Neural cell (in vitro differentiated cells): ENCODE results near the gene SMAD4. TPM values are rescaled to one million over a fixed set of nuclear protein-coding genes. Genes with fewer than 3 reads are reported as not detected.

Experiments used
- H2AFZ ChIP-seq: fragments of 200-600, 300-800 bp; sonication (generic), shearing (Covaris generic); 2 replicates; pipeline ENCODE4 v1.6.0; 2014; ENCODE audit warnings: low read depth, mild to moderate bottlenecking, antibody characterized with exemption, low read length, moderate library complexity
- H3F3A ChIP-seq: fragments of 200-600 bp; shearing (Covaris generic); 2 replicates; pipeline ENCODE4 v1.6.1; 2016; ENCODE audit warnings: mild to moderate bottlenecking, moderate library complexity, mixed read lengths, antibody characterized with exemption, low read length; ENCODE audit not compliant: insufficient read depth, poor library complexity, severe bottlenecking
- H3K27ac ChIP-seq: fragments of 200-600, 300-800 bp; sonication (generic), shearing (Covaris generic); 2 replicates; pipeline ENCODE4 v1.5.1; 2014; ENCODE audit warnings: mild to moderate bottlenecking, low read length, moderate library complexity
- H3K27me3 ChIP-seq: fragments of 300-800, 200-600 bp; sonication (generic), shearing (Covaris generic); 2 replicates; pipeline ENCODE4 v1.6.0; 2014; ENCODE audit warnings: mild to moderate bottlenecking, low read depth, low read length, moderate library complexity; ENCODE audit not compliant: insufficient read depth
- H3K36me3 ChIP-seq: fragments of 300-800, 200-600 bp; sonication (generic), shearing (Covaris generic); 2 replicates; pipeline ENCODE4 v1.5.1; 2014; ENCODE audit warnings: mild to moderate bottlenecking, antibody characterized with exemption, low read length, moderate library complexity; ENCODE audit not compliant: insufficient read depth
- H3K4me2 ChIP-seq: fragments of 300-800, 200-600 bp; sonication (generic), shearing (Covaris generic); 2 replicates; pipeline ENCODE4 v1.6.0; 2014; ENCODE audit warnings: mild to moderate bottlenecking, low read length
- H3K4me3 ChIP-seq: fragments of 300-800, 200-600 bp; sonication (generic), shearing (Covaris generic); 2 replicates; pipeline ENCODE4 v1.5.1; 2014; ENCODE audit warnings: mild to moderate bottlenecking, low read length, moderate library complexity
- H3K79me2 ChIP-seq: fragments of 200-600 bp; shearing (Covaris generic); replicated peaks from 2 replicates; pipeline ENCODE4 v1.6.0; 2014; ENCODE audit warnings: mild to moderate bottlenecking, low read length, moderate library complexity; ENCODE audit not compliant: insufficient read depth
- H3K9ac ChIP-seq: fragments of 300-800, 200-600 bp; sonication (generic), shearing (Covaris generic); 2 replicates; pipeline ENCODE4 v1.6.1; 2016; ENCODE audit warnings: mild to moderate bottlenecking, low read length, mixed read lengths
- H3K9me2 ChIP-seq: fragments of 200-600 bp; shearing (Covaris generic); 2 replicates; pipeline ENCODE4 v1.6.1; 2016; ENCODE audit warnings: mild to moderate bottlenecking, low read length, mixed read lengths; ENCODE audit not compliant: insufficient read depth
- H3K9me3 ChIP-seq: fragments of 200-600, 300-800 bp; sonication (generic), shearing (Covaris generic); 2 replicates; pipeline ENCODE4 v1.6.1; 2016; ENCODE audit warnings: mild to moderate bottlenecking, mixed run types, low read length, moderate library complexity, mixed read lengths
- H4K20me1 ChIP-seq: fragments of 200-600 bp; shearing (Covaris generic); 2 replicates; pipeline ENCODE4 v1.6.1; 2016; ENCODE audit warnings: mild to moderate bottlenecking, mixed run types; ENCODE audit not compliant: insufficient read depth
- EP300 ChIP-seq: fragments of 450-650 bp; conservative IDR thresholded peaks from 2 replicates; pipeline ENCODE4 v1.6.1; 2014; ENCODE audit warnings: antibody characterized with exemption, mild to moderate bottlenecking, moderate library complexity; ENCODE audit not compliant: poor library complexity, severe bottlenecking
- EZH2 ChIP-seq: fragments of 200-600, 300-800 bp; shearing (Covaris generic), sonication (generic); IDR thresholded peaks from 2 replicates; pipeline ENCODE4 v1.6.1; 2014; ENCODE audit warnings: antibody characterized with exemption, low read length, borderline replicate concordance, mild to moderate bottlenecking; ENCODE audit not compliant: insufficient read depth, poor library complexity, severe bottlenecking
- MXI1 ChIP-seq: fragments of 450-650 bp; conservative IDR thresholded peaks from 2 replicates; pipeline ENCODE4 v1.6.1; 2014; ENCODE audit warnings: antibody characterized with exemption, mild to moderate bottlenecking; ENCODE audit not compliant: poor library complexity, severe bottlenecking
- POLR2AphosphoS5 ChIP-seq: IDR thresholded peaks from 2 replicates; pipeline ENCODE4 v1.6.1; 2012
- RAD21 ChIP-seq: fragments of 450-650 bp; conservative IDR thresholded peaks from 2 replicates; pipeline ENCODE4 v1.6.1; 2014; ENCODE audit warnings: antibody characterized with exemption, mild to moderate bottlenecking, moderate library complexity
- SMC3 ChIP-seq: fragments of 450-650 bp; conservative IDR thresholded peaks from 2 replicates; pipeline ENCODE4 v1.6.1; 2014; ENCODE audit warnings: antibody characterized with exemption, mild to moderate bottlenecking, moderate library complexity; ENCODE audit not compliant: poor library complexity
- TAF1 ChIP-seq: IDR thresholded peaks from 2 replicates; pipeline ENCODE4 v1.6.1; 2012; ENCODE audit warnings: low read depth
- polyA minus RNA-seq: library from RNA; depleted of rRNA, polyadenylated mRNA; stranded (reverse); fragments of >200 nt; gene quantifications from 2 replicates; pipeline ENCODE4 v1.2.3, GENCODE V29; 2014
- polyA plus RNA-seq: library from polyadenylated mRNA; depleted of rRNA; stranded (reverse); fragments of >200 nt; gene quantifications from 2 replicates; pipeline ENCODE4 v1.2.3, GENCODE V29; 2014
- TF ChIP-seq, protein P1 (sequence below): fragments of 450-650 bp; IDR thresholded peaks from 2 replicates; pipeline ENCODE4 v1.5.1; 2014; ENCODE audit warnings: antibody characterized with exemption, mild to moderate bottlenecking, moderate library complexity; ENCODE audit not compliant: poor library complexity, severe bottlenecking
- TF ChIP-seq, protein P2 (sequence below): IDR thresholded peaks from 2 replicates; pipeline ENCODE4 v1.6.1; 2012; ENCODE audit warnings: borderline replicate concordance

The SMAD4 gene
- polyA plus RNA-seq (40.2 and 49.8 TPM in 2 replicates), polyA minus RNA-seq (99.8 and 130 TPM in 2 replicates)

DNA sequence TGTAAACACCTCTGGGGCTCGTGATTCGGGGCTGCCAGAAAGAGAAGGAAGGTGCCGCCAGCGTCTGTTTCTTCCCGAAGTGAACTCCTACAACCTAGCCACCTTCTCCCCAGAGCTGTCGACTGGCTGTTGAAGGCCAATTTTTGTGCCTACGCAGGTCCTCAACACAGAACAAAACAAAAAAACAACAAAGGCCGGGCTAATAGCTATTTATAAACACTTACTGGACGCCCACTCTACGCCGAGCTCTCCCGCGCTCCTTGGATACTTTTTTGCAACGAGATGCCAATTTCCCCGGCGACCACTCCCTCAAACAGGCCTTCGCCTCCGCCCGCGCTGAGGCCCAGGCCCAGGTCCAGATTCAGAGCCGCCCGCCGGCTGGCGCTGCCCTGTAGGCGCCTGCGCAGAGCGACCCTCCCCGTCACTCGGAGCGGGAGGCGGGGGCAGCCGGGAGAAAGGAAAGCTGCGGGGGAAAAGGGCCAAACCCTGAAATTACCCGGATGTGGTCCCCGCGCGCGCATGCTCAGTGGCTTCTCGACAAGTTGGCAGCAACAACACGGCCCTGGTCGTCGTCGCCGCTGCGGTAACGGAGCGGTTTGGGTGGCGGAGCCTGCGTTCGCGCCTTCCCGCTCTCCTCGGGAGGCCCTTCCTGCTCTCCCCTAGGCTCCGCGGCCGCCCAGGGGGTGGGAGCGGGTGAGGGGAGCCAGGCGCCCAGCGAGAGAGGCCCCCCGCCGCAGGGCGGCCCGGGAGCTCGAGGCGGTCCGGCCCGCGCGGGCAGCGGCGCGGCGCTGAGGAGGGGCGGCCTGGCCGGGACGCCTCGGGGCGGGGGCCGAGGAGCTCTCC, at the start of gene SMAD4:
SMAD4 (plus strand) TSS at position 520 of the 843 bp plus-strand sequence. CDS start 16,834 bp downstream, outside the sequence.
- H3K4me3 ChIP-seq = peak within 1 kb of the TSS; percentile 88
- no peaks in the 10 kb centered on the region for H3K9me3 ChIP-seq
- TF ChIP-seq EP300 (peak; percentile 43), MXI1 (peak; percentile 32), SMC3 (peak; percentile 26), TAF1 (peak; percentile 52), POLR2AphosphoS5 (peak; percentile 98), EZH2 (no peak), RAD21 (no peak)
- TF ChIP-seq, protein P1, sequence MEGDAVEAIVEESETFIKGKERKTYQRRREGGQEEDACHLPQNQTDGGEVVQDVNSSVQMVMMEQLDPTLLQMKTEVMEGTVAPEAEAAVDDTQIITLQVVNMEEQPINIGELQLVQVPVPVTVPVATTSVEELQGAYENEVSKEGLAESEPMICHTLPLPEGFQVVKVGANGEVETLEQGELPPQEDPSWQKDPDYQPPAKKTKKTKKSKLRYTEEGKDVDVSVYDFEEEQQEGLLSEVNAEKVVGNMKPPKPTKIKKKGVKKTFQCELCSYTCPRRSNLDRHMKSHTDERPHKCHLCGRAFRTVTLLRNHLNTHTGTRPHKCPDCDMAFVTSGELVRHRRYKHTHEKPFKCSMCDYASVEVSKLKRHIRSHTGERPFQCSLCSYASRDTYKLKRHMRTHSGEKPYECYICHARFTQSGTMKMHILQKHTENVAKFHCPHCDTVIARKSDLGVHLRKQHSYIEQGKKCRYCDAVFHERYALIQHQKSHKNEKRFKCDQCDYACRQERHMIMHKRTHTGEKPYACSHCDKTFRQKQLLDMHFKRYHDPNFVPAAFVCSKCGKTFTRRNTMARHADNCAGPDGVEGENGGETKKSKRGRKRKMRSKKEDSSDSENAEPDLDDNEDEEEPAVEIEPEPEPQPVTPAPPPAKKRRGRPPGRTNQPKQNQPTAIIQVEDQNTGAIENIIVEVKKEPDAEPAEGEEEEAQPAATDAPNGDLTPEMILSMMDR = peak; percentile 14
- TF ChIP-seq, protein P2, sequence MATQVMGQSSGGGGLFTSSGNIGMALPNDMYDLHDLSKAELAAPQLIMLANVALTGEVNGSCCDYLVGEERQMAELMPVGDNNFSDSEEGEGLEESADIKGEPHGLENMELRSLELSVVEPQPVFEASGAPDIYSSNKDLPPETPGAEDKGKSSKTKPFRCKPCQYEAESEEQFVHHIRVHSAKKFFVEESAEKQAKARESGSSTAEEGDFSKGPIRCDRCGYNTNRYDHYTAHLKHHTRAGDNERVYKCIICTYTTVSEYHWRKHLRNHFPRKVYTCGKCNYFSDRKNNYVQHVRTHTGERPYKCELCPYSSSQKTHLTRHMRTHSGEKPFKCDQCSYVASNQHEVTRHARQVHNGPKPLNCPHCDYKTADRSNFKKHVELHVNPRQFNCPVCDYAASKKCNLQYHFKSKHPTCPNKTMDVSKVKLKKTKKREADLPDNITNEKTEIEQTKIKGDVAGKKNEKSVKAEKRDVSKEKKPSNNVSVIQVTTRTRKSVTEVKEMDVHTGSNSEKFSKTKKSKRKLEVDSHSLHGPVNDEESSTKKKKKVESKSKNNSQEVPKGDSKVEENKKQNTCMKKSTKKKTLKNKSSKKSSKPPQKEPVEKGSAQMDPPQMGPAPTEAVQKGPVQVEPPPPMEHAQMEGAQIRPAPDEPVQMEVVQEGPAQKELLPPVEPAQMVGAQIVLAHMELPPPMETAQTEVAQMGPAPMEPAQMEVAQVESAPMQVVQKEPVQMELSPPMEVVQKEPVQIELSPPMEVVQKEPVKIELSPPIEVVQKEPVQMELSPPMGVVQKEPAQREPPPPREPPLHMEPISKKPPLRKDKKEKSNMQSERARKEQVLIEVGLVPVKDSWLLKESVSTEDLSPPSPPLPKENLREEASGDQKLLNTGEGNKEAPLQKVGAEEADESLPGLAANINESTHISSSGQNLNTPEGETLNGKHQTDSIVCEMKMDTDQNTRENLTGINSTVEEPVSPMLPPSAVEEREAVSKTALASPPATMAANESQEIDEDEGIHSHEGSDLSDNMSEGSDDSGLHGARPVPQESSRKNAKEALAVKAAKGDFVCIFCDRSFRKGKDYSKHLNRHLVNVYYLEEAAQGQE = peak; percentile 59
- peak within 1 kb of the TSS; percentile 89 for H3K27ac ChIP-seq
- H3K27me3 ChIP-seq = no peaks in the 10 kb centered on the region
- no peaks in the 10 kb centered on the region for H3K9me2 ChIP-seq
- peak within 1 kb of the TSS; percentile 90 for H3K4me2 ChIP-seq
- H3K36me3 ChIP-seq = peaks cover 19% of the 10 kb centered on the region
- peak within 1 kb of the TSS; percentile 86 for H3K9ac ChIP-seq
- peaks cover 12% of the 10 kb centered on the region for H4K20me1 ChIP-seq
- H2AFZ ChIP-seq = peak within 1 kb of the TSS; percentile 90
- H3K79me2 ChIP-seq = peaks cover 54% of the 10 kb centered on the region
- no peaks in the 10 kb centered on the region for H3F3A ChIP-seq

DNA sequence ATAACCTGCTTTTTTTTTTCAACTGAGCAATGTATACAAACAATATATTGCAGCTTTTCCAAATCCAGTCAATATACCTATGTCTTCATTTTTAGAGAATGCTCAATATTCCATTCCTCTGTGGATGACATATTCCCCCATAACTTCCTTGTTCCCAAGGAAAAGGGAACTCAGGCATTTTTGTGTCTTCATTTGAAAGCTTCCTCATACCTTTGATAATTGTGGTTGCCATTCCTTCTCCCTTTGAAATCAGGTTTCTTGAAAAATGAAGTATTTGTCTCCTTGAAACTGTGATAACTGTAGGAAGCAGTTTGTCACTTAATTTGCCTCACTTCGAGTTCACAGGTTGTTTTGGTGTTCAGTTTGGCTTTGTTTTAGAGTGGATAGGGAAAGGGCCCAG, 48.6 kb upstream of the SMAD4 start:
- no peak overlapping the region for H3K27ac ChIP-seq
- no peaks in the 10 kb centered on the region for H3F3A ChIP-seq
- peaks cover 6% of the 10 kb centered on the region for H3K79me2 ChIP-seq
- H4K20me1 ChIP-seq = no peaks in the 10 kb centered on the region
- no peak overlapping the region for H3K4me3 ChIP-seq
- H3K9me3 ChIP-seq = no peaks in the 10 kb centered on the region
- H3K36me3 ChIP-seq = no peaks in the 10 kb centered on the region
- no peaks in the 10 kb centered on the region for H3K9me2 ChIP-seq
- no peak overlapping the region for H3K4me2 ChIP-seq
- no peak overlapping the region for H3K9ac ChIP-seq
- no peaks in the 10 kb centered on the region for H3K27me3 ChIP-seq
- H2AFZ ChIP-seq = no peak overlapping the region
- TF ChIP-seq MXI1 = no peak
- TF ChIP-seq, protein P2 = no peak
- TF ChIP-seq, protein P1 = no peak
- TF ChIP-seq SMC3 = no peak
